Kidney (tissue), 14 donors: Measurements from ENCODE around the gene FAM13C. TPM values are rescaled to one million over a fixed set of nuclear protein-coding genes. Genes with fewer than 3 reads are reported as not detected.

Experiments
- DNase-seq, 5 donors: peaks; one replicate each; pipeline ENCODE4 v3.0.0-alpha.2; 2013 to 2020
- FAIRE-seq: peaks from 2 replicates; lab custom pipeline; 2012; peaks lifted over from hg19 to GRCh38; lab: Jason Lieb, UNC
- H3K27ac ChIP-seq, 2 donors: one replicate each; pipeline ENCODE4 v1.7.0; 2013; ENCODE audit warnings: low read depth in 2 of 2, low read length in 2 of 2, inconsistent platforms in 1 of 2
- H3K27me3 ChIP-seq: one replicate; pipeline ENCODE4 v1.7.1; 2013; ENCODE audit warnings: low read length, inconsistent platforms; ENCODE audit not compliant: control insufficient read depth, insufficient read depth
- H3K36me3 ChIP-seq, 3 donors: one replicate each; pipeline versions ENCODE4 v1.7.0 to v1.7.1; 2013; ENCODE audit warnings: low read length in 3 of 3, control low read depth in 1 of 3, inconsistent platforms in 1 of 3; ENCODE audit not compliant: insufficient read depth in 3 of 3, control insufficient read depth in 2 of 3
- H3K4me1 ChIP-seq, 3 donors: one replicate each; pipeline versions ENCODE4 v1.7.0 to v1.7.1; 2013; ENCODE audit warnings: low read length in 3 of 3, inconsistent platforms in 1 of 3, low read depth in 1 of 3; ENCODE audit not compliant: control insufficient read depth in 2 of 3, insufficient read depth in 2 of 3
- H3K4me3 ChIP-seq, 3 donors: one replicate each; pipeline versions ENCODE4 v1.7.0 to v1.8.1; 2013; ENCODE audit warnings: low read length in 3 of 3, control low read depth in 1 of 3, inconsistent platforms in 1 of 3
- H3K9ac ChIP-seq, 3 donors: one replicate each; pipeline versions ENCODE4 v1.7.0 to v1.7.1; 2013; ENCODE audit warnings: low read length in 3 of 3, control low read depth in 1 of 3, inconsistent platforms in 1 of 3
- H3K9me3 ChIP-seq, 3 donors: one replicate each; pipeline versions ENCODE4 v1.7.0 to v1.7.1; 2013; ENCODE audit warnings: low read length in 3 of 3, control low read depth in 1 of 3, inconsistent platforms in 1 of 3; ENCODE audit not compliant: control insufficient read depth in 2 of 3, insufficient read depth in 1 of 3
- intact Hi-C: fragments of 100-400 bp; cut with DNase I; formaldehyde crosslinking; loops from one replicate; pipeline ENCODE4 v1.11.1; 2022
- polyA plus RNA-seq: library from polyadenylated mRNA; stranded (reverse); fragments of 350-450 nt; fragmentation: Illumina TruSeq; extraction: RNeasy Lipid Tissue Mini Kit (QIAGEN cat#74804); gene quantifications from one replicate; pipeline ENCODE4 v1.2.3, GENCODE V29; 2014; ENCODE audit warnings: low read depth, low replicate concordance; ENCODE audit not compliant: insufficient read depth
- total RNA-seq: library from RNA; stranded (reverse); fragmentation: NEBNext Ultra II Directional; extraction: Animal tissue kit (Norgen Biotek cat#: 25700); gene quantifications from one replicate; pipeline ENCODE4 v1.2.1, GENCODE V29; 2021
- TF ChIP-seq, protein P1 (sequence below): IDR thresholded peaks from 3 replicates; pipeline ENCODE4 v1.5.1; 2012; ENCODE audit warnings: mild to moderate bottlenecking, moderate library complexity, borderline replicate concordance; ENCODE audit not compliant: insufficient read depth; ENCODE audit errors: extremely low read depth
- donor health status: control.
- donor health status: control.
- donor health status: control.
- donor health status: control.
- donor health status: control.
- donor health status: DM: yes; HTN: yes; CAD: no.
- donor health status: Normal renal cell carcinoma (clear cell type).

Gene FAM13C
- total and polyA plus RNA-seq, 2 donors from 2014 or later = 1.5 to 8.8 TPM

DNA sequence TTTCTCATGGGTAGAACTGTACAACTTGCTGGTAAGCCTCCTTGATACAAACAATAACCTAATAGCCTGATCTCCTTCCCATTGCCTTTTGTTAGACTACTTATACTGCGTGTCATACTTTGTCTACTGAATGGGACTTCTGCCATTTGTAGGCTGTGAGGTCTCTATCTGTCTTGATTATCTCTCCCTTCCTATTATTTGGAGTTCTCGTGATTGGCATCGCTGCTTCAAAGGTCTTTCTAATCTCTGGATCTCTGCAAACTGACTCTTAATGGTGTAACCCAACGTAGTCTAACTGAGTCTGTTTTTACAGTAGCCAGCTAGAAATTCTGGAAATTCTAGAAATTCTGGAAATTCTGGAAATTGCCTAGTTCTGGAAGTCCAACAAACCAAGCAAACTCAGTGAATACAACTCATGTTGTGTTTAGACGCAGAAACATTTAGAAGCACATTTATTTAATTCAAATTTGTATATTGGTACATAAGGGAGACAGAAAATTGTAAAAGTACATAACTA is 156.1 kb downstream of the FAM13C start:
- Histone ChIP-seq H3K36me3 (no peaks in the 10 kb centered on the region), H3K9me3 (no peaks in the 10 kb centered on the region), H3K9ac (no peak overlapping the region), H3K27ac (no peak overlapping the region), H3K4me3 (no peak overlapping the region), H3K4me1 (no peaks in the 10 kb centered on the region), H3K27me3 (no peaks in the 10 kb centered on the region)
- TF ChIP-seq, protein P1, sequence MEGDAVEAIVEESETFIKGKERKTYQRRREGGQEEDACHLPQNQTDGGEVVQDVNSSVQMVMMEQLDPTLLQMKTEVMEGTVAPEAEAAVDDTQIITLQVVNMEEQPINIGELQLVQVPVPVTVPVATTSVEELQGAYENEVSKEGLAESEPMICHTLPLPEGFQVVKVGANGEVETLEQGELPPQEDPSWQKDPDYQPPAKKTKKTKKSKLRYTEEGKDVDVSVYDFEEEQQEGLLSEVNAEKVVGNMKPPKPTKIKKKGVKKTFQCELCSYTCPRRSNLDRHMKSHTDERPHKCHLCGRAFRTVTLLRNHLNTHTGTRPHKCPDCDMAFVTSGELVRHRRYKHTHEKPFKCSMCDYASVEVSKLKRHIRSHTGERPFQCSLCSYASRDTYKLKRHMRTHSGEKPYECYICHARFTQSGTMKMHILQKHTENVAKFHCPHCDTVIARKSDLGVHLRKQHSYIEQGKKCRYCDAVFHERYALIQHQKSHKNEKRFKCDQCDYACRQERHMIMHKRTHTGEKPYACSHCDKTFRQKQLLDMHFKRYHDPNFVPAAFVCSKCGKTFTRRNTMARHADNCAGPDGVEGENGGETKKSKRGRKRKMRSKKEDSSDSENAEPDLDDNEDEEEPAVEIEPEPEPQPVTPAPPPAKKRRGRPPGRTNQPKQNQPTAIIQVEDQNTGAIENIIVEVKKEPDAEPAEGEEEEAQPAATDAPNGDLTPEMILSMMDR = no peak
- FAIRE-seq = no peak
- DNase-seq = no peak
- intact Hi-C loops = no loop called here

Other genes starting within 250 kb of the FAM13C start
- gene PHYHIPL, start 185.9 kb downstream of the FAM13C start, total RNA-seq = 12.0 TPM
- 19.2 TPM for gene PHYHIPL, start 185.9 kb downstream of the FAM13C start, polyA plus RNA-seq